Lower lobe of right lung (tissue), 2 donors: ENCODE measurements around the gene MAPKAP1. TPM values are rescaled to one million over a fixed set of nuclear protein-coding genes. Genes with fewer than 3 reads are reported as not detected.

ENCODE experiments used
- ATAC-seq, 2 donors: fragments of 200-7000 bp; cut with Tn5 transposase; one replicate each; pipeline ENCODE4 v1.9.1; 2020 to 2022; ENCODE audit warnings: mild to moderate bottlenecking in 2 of 2, moderate library complexity in 2 of 2
- DNase-seq: peaks from one replicate; pipeline ENCODE4 v3.0.0-alpha.2; 2020
- H3K27ac ChIP-seq: fragments of 200-600 bp; one replicate; pipeline ENCODE4 v1.8.0; 2022
- H3K27me3 ChIP-seq: fragments of 200-600 bp; one replicate; pipeline ENCODE4 v1.8.0; 2022; ENCODE audit warnings: low read depth
- H3K36me3 ChIP-seq: fragments of 200-600 bp; one replicate; pipeline ENCODE4 v1.8.0; 2022; ENCODE audit warnings: mild to moderate bottlenecking
- H3K4me1 ChIP-seq: fragments of 200-600 bp; one replicate; pipeline ENCODE4 v1.8.0; 2022
- H3K4me3 ChIP-seq: fragments of 200-600 bp; one replicate; pipeline ENCODE4 v1.8.0; 2022; ENCODE audit warnings: mild to moderate bottlenecking
- H3K9me3 ChIP-seq: fragments of 200-600 bp; one replicate; pipeline ENCODE4 v1.8.0; 2022
- CTCF ChIP-seq: fragments of 200-600 bp; IDR thresholded peaks from one replicate; pipeline ENCODE4 v1.8.0; 2022; ENCODE audit warnings: antibody characterized with exemption, mild to moderate bottlenecking
- intact Hi-C: fragments of 100-400 bp; cut with DNase I; formaldehyde crosslinking; loops from one replicate; pipeline ENCODE4 v1.11.0; 2022
- total RNA-seq: library from RNA; stranded (reverse); fragmentation: NEBNext Ultra II Directional; extraction: Animal tissue kit (Norgen Biotek cat#: 25700); gene quantifications from one replicate; pipeline ENCODE4 v1.2.1, GENCODE V29; 2021
- donor health status: DM: no; HTN: yes; CAD: no; lungs with severe emphysema.

The MAPKAP1 gene
- total RNA-seq, 1 donor from 2014 or later = 71.5 TPM

- Histone ChIP-seq H3K4me1 (peaks cover 9% of the 10 kb centered on the region), H3K27me3 (no peaks in the 10 kb centered on the region), H3K27ac (no peak overlapping the region), H3K4me3 (no peak overlapping the region), H3K36me3 (peaks cover 10% of the 10 kb centered on the region), H3K9me3 (no peaks in the 10 kb centered on the region)
- DNase-seq = no peak
- intact Hi-C loops = no loop called here
- ATAC-seq = no peak
- no peak for TF ChIP-seq CTCF
These were observed 50.4 kb downstream of the MAPKAP1 start for GRCh38 chr9:125656560-125656959.

GRCh38 chr9:125655691-125656410 lies 51.2 kb downstream of the MAPKAP1 start:
- peaks cover 9% of the 10 kb centered on the region for H3K4me1 ChIP-seq
- intact Hi-C loops = no loop called here

GRCh38 chr9:125655066-125655633 lies 51.9 kb downstream of the MAPKAP1 start:
- intact Hi-C loops = no loop called here
- TF ChIP-seq CTCF = no peak
- H3K27me3 ChIP-seq = no peaks in the 10 kb centered on the region
- DNase-seq (no peak), ATAC-seq (no peak)
- H3K4me3 ChIP-seq = no peak overlapping the region
- no peaks in the 10 kb centered on the region for H3K9me3 ChIP-seq
- H3K4me1 ChIP-seq = peaks cover 14% of the 10 kb centered on the region
- peaks cover 16% of the 10 kb centered on the region for H3K36me3 ChIP-seq
- no peak overlapping the region for H3K27ac ChIP-seq

More at GRCh38 chr9:125655691-125656410, 51.2 kb downstream of the MAPKAP1 start:
- Histone ChIP-seq H3K27ac (no peak overlapping the region), H3K4me3 (no peak overlapping the region), H3K36me3 (peaks cover 16% of the 10 kb centered on the region), H3K9me3 (no peaks in the 10 kb centered on the region), H3K27me3 (no peaks in the 10 kb centered on the region)
- no peak for DNase-seq
- TF ChIP-seq CTCF = no peak
- ATAC-seq = no peak

- no peaks in the 10 kb centered on the region for H3K27me3 ChIP-seq
- peaks cover 16% of the 10 kb centered on the region for H3K36me3 ChIP-seq
- intact Hi-C loops = no loop called here
- H3K27ac ChIP-seq = no peak overlapping the region
- ATAC-seq (no peak), DNase-seq (no peak)
- TF ChIP-seq CTCF = no peak
- peaks cover 20% of the 10 kb centered on the region for H3K4me1 ChIP-seq
- no peaks in the 10 kb centered on the region for H3K9me3 ChIP-seq
- H3K4me3 ChIP-seq = no peak overlapping the region
These were observed 52.9 kb downstream of the MAPKAP1 start for GRCh38 chr9:125654121-125654520.

GRCh38 chr9:125653325-125653724 lies 53.7 kb downstream of the MAPKAP1 start:
- Histone ChIP-seq H3K4me1 (peaks cover 20% of the 10 kb centered on the region), H3K9me3 (no peaks in the 10 kb centered on the region), H3K27me3 (no peaks in the 10 kb centered on the region), H3K4me3 (no peak overlapping the region), H3K36me3 (peaks cover 16% of the 10 kb centered on the region), H3K27ac (no peak overlapping the region)
- no peak for ATAC-seq
- no peak for DNase-seq
- TF ChIP-seq CTCF = no peak
- intact Hi-C loops = no loop called here
